Cardiac fibroblast (primary cell): ENCODE results near the gene SNAP91.

Source experiments
- DNase-seq, 2 donors: peaks; one replicate each; pipeline versions ENCODE4 v3.0.0 to v3.0.0-alpha.2; 2010; ENCODE audit warnings: low read depth in 2 of 2
- H3K4me3 ChIP-seq, 2 donors: replicated peaks in 1 of 2; 1 replicate in 1 of 2; 2 replicates in 1 of 2; pipeline ENCODE4 v1.5.1; 2011; ENCODE audit warnings: low read depth in 2 of 2, low read length in 2 of 2, mild to moderate bottlenecking in 2 of 2, moderate library complexity in 1 of 2
- CTCF ChIP-seq: IDR thresholded peaks from one replicate; pipeline ENCODE4 v1.5.1; 2011; ENCODE audit warnings: low read depth, mild to moderate bottlenecking, low read length, inconsistent platforms

Gene SNAP91

GRCh38 chr6:83510791-83511190 is 198.1 kb downstream of the SNAP91 start:
- no peak overlapping the region for H3K4me3 ChIP-seq
- TF ChIP-seq CTCF, result no peak
- no peak for DNase-seq

- DNase-seq, result peak; percentile 11 to 12
- no peak for TF ChIP-seq CTCF
- no peak overlapping the region for H3K4me3 ChIP-seq
Observed at GRCh38 chr6:83509441-83509840, 199.5 kb downstream of the SNAP91 start.

- no peak overlapping the region for H3K4me3 ChIP-seq
- peak in 1 of 2 donors; percentile 17 for DNase-seq
- TF ChIP-seq CTCF, result no peak
Observed at GRCh38 chr6:83505356-83505755, 203.5 kb downstream of the SNAP91 start.
